GM19455 (cell line): Measurements from ENCODE around the gene ADCK2.
A peak's percentile ranks its signal among the peaks of the same experiment; 100 is the strongest.
"Not testable (repeated sequence)": the region's sequence is repeated elsewhere in the genome, so short reads cannot be mapped to it uniquely, and the experiment has no call there.

Experiments used
- ATAC-seq: cut with Tn5 transposase; IDR thresholded peaks from one replicate; pipeline ENCODE4 v1.9.1; 2021; ENCODE audit not compliant: unreplicated experiment

The ADCK2 gene

DNA sequence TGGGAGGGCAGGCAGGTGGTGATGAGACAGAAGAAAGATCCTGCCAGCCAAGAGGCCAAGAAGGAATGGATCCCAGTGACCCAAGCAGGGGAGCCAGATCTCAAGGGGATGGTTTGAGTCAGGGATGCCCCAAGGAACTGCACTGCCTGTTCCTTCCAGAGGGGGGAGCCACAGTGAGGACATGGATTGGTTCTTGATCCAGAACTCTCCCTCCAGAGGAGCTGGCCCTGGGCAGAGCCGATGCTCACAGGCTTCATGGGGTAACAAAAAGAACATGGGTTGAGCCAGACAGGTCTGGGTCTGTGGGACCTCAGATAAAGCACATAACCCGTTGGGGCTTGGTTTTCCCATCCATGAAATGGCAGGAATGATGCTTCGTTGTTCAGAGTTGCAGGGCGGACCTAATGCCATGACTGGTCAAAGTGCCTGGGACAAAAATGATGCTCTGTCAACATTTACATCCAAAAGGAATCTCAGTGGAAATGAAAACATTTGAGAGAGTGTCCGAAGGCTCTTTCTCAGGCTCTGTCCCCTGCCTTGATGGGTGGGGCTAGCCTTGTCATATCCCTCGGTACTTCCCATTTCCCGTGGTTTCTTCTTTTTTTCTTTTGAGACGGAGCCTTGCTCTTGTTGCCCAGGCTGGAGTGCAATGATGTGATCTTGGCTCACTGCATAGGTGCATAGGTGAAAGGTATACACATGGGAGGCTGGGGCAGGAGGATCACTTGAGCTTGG is 27.4 kb upstream of the ADCK2 start:
- ATAC-seq: no peak

DNA sequence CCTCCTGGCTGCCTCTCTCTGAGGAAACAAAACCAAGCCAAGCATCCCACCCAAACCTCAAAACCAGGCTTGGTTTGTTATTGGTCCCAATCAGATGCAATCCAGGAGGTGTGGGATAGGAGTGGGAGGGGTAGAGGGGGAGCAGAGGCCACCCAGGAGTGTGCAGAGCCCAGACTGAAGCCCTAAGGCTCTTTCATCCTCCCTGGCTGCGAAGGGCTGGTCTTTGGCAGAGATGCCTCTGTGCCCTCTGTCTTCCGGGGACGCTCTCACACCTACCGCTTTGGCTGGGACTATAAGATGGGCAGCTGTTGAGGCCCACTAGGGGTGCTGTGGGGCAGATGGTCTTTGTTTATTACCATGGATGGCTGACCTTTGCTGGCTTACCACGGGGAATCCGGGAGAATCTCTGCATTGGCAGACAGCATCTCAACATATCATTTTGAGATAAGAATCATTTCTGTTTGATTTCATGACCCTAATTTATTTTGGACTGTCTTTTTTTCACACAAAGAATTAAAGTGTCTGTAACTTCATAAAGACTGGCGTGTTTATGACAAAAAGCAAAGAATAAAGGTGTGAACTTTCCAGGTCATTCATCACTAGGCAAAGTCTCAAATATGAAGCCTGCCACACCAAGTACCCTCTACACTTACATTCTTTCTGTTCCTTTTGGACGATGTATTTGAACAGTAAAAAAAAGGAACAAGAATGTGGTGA is 25.7 kb upstream of the ADCK2 start:
- ATAC-seq: peak; percentile 83

DNA sequence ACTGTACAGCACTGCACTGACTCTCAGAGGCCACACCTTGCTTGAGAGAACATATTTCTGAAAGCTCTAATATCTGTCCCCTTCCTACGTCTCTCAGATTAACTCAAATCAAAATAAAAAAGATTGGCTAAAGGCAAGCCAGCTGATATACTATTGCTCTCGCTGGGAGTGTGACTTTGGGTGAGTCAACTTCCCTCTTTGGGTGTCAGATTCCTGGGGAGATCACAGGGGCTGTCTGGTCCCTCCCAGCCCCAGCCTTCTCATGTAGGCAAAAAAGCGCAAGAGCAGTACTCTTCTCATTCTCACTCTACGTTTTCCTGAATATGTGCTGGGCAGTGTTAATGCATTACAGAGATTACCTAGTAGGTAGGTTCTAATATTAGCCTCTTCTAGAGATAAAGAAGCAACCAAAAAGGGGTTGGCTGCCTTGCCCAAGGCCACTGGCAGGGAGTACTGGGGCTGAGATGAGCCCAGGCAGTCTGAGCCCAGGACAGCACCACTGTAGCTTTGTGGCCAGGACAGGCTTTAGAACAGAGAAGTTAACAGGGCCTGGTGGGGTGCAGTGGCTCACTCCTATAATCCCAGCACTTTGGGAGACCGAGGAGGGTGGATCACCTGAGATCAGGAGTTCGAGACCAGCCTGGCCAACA is 23.1 kb upstream of the ADCK2 start:
- ATAC-seq: no peak

DNA sequence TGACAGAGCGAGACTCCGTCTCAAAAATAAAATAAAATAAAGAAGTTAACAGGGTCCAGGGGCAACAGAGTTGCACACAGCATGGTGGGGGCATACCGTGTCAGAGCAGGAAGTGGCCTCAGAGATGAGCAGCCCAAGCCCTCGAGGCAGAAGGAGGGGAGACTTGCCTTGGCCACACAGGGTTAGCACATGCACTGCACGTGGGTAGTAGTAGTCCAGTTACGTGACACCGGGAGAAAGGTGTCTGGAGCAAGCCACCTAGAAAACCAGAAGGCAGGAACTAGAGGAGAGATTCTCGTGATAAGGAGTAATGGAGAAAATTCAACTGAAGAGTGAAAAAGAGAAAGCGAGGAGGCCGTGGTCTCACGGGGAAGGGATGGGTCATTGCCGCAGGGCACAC is 22.4 kb upstream of the ADCK2 start:
- ATAC-seq: no peak

DNA sequence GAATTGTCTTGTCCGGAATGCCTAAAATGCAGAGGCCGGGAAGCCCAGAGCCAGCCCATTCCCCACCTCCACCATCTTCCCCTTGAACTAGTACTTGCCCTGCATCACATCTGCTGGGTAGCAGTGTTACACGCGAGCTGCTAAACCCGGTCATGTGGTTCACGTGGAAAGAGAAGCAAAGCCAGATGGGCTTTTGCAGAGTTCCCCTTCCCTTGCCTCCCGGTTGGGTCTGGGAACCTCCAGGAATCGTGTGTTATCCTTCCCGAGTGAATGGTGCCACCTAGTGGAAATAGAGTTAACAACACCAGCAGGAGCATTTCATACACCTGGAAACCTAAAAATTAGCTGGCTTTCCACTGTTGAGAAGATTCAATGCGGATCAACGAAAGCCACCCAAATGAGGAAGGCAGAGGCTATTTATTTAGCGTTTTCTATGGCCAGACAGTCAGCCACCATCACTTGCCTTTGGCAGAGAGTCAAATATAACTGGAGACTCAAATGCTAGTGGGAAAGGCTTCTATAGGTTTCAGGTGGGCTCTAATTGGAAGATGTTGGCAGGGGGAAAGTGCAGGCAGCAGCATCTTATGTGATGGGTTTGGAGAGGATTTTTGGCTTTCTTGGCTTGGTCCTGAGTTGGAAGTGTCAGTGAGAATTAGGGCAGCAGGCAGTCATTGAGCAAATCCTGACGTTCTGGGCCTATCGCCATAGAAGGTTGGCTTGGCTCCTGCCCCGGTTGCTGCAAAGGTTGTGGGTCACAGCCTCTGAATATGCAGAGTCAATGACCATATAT is 19.2 kb upstream of the ADCK2 start:
- no peak for ATAC-seq

DNA sequence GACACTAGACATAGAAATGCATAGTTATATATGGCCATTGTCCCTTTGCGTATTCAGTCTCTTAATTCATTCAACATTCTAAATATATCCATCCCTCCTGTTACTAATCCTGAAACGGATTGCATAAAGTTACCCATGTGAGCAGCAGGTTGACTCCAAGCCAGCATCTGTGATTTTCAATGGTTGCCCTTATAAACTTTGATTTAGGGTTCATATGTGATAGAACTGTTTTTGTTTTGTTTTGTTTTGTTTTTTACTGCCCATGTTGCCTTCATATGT is 18.7 kb upstream of the ADCK2 start:
- no peak for ATAC-seq

DNA sequence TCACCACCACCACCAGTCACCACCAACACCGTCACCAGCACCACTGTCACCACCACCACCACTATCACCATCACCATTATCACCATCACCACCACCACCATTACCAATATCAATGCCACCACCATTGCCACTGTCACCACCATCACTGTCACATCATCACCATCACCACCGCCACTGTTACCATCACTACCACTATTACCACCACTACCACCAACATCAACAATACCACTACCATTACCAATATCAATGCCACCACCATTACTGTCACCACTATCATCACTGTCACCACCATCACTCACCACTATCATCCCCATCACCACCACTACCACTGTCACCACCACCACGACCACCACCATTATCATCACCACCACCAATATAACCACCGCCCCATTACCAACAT is 18.1 kb upstream of the ADCK2 start:
- ATAC-seq: no peak

DNA sequence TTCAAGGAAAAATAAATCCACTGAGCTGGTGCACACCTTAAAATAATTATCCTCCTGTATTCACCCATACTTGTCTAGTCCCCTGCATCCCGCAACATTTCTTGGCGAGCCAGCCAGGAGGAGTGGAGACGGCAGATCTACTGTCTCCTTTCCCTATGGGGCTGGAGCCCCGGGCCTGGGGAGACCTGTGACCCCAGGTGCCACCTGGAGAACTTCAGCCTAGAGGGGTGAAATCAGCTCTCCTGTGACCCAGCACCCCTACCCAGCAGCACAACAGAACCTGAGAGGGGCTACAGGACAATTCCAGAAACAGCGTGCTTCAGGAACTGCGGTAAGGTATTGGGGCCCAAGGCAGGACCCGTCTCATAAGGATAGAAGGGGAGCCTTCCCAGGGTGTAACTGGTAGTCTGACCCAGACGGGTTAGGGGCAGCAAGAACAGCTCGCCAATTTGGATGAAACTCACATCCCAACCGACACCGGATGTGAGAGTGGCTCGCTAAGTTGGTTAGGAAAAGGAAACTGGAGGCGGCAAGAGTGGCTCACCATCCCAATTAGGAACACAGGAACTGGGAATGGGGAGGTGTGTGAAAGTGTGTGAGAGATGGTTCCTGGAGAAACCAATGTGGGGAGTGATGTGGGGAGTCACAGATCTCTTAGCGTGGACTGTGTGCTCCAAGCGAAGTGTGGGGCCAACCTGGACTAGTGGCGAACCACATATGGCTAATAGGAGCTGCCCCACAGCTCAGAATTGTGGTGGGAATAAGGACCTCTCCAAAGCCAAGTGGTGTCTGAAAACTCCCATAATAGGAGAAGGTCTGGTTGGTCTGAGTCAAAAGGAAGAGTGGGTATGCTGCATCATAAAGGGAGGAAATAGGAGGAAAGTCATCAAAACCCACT is 17.0 kb upstream of the ADCK2 start:
- no peak for ATAC-seq

DNA sequence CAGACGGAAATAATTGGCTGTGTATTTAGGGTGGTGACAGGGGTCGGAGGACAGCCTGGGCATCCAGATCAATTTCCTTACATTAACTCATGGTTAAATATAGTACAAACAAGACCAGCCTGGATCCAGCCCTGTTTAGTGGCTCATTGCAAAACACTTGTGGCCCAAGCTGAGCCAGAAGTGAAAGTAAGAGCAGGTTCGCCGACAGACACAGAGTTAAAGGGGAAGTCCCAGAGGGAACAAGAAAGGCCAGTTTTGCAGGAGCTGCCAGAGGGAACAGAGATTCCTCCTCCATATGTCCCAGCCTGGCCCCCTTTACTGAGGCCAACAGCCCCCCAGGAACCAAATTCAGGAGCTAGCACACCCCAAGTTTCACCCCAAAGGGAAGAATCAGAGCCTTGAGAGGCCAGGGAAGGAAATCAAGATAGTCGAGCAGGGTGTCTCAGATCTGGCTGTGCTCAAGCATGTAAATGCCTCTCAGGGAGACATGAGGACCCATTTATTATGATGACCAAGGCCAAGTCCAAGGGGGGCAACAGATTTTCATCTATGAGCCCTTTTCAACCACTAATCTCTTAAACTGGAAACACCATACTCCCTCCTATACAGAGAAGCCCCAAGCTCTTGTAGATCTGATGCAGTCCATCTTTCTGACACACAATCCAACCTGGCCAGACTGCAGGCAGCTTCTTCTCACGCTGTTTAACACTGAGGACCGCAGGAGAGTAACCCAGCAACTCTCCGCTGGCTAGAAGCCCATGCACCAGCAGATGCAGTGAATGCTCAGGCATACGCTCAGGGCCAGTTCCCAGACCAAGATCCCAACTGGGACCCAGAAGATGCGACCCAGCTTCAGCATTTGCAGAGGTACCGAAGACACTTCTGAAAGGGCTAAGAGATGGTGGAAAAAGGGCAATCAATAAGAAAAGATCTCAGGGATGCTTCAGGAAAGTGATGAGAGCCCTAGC is 15.9 kb upstream of the ADCK2 start:
- peak; percentile 92 for ATAC-seq

DNA sequence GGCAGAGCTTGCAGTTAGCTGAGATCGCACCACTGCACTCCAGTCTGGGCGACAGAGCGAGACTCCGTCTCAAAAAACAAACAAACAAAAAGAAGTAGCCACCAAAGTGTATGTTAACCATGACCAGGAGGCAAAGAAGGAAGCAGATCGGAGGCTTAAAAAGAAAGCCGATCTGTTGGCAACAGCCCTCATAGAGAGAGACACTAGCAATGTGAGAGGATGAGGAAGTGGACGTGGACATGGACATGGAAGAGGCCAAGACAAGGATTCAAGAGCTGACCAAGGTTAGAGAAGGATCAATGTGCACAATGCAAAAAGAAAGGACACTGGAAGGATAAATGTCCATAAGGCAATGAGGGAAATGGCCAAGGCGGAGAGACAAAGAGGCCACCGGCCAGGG is 14.9 kb upstream of the ADCK2 start:
- ATAC-seq: no peak

DNA sequence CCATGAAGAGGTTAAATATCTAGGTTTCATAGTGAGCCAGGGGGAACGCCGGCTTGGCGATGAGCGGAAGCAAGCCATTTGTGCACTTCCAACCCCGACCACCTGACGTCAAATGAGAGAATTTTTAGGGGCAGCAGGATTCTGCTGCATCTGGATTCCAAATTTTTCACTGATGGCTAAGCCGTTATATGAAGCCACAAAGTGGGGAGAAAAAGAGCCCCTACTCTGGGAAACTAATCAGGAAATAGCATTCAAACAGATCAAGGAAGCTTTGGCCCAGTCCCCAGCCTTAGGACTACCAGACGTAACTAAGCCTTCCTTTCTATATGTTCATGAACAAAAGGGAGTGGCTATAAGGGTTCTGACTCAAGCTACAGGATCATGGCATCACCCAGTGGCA is 12.9 kb upstream of the ADCK2 start:
- ATAC-seq: no peak

DNA sequence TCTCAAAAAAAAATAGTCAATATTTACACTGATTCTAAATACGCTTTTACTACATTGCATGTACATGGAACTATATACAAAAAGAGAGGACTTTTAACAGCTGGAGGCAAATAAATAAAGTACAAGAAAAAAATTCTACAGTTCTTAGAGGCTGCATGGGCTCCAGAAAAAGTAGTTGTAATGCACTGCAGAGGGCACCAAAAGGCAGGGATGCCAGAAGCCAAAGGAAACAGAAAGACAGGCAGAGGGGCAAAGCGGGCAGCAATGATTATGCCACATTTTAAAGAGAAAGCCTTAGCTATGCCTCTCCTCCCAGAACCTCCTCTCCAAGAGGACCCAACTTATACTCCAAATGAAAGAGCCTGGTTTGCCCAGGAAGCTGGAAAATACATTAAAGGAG is 11.6 kb upstream of the ADCK2 start:
- ATAC-seq: no peak

DNA sequence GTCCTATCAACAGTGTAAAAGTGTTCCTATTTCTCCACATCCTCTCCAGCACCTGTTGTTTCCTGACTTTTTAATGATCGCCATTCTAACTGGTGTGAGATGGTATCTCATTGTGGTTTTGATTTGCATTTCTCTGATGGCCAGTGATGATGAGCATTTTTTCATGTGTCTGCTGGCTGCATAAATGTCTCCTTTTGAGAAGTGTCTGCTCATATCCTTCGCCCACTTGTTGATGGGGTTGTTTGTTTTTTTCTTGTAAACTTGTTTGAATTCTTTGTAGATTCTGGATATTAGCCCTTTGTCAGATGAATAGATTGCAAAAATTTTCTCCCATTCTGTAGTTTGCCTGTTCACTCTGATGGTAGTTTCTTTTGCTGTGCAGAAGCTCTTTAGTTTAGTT is 9.8 kb upstream of the ADCK2 start:
- not testable (repeated sequence) for ATAC-seq

DNA sequence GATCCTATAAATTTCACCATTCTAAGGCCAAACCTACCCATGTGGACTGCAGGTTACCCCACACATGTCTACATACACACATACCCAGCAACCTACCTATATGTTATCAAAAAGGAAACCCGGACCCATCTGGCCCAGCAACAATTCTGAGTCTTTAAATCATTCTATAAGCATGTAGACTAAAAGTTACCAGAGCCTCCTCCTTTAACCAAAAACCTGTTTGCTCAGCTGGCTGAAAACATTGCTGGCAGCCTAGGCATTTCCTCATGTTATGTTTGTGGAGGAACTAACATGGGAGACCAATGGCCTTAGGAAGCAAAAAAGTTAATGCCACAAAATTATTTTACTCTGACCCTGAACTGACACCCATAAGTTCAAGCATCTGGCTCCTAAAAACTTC is 5.3 kb upstream of the ADCK2 start:
- no peak for ATAC-seq

DNA sequence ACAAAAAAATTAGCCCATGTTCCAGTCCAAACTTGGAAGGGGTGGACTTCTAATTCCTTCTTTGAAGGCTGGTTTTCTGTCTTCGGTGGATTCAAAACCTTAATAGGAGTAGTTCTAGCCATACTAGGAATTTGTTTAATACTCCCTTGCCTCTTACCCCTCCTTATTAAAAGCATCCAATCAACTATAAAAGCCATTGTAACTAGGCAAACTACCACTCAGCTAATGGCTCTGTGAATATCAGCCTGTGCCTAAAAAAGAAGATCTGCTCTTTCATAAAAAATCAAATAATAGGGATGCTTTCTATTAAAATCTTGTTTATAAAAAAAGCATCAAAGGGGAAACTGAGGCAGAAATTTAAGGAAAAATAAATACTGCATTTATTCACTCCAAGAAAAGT is 4.1 kb upstream of the ADCK2 start:
- no peak for ATAC-seq

DNA sequence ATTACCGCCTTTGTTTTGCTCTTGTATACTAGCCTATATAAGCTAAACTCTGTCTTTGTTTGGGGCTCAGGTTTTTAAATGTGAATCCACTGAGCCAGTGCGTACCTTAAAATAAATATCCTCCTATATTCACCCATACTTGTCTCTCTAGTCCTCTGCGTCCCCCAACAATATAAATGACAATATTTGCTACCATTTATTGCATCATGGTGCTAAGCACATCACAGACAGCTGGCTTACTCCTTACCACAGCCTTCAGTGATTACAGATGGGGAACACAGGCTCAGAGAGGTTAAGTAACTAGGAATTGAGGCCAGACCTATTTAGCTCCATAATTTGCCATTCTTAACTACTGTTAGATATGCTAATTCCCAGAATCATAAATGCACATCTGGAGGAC is 3.4 kb upstream of the ADCK2 start:
- no peak for ATAC-seq

DNA sequence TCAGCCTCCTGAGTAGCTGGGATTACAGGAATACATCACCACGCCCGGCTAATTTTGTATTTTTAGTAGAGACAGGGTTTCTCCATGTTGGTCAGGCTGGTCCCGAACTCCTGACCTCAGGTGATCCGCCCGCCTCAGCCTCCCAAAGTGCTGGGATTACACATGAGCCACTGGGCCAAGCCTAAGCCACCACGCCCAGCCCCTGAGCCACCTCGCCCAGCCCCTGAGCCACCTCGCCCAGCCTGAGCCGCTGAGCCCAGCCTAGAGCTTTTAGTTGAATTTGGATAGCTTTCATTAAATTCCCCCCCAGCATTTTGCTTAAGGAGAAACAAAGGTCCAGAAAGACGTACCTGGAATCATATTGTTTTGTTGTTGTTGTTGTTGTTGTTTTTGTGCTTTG is 2.9 kb upstream of the ADCK2 start:
- ATAC-seq: not testable (repeated sequence)

DNA sequence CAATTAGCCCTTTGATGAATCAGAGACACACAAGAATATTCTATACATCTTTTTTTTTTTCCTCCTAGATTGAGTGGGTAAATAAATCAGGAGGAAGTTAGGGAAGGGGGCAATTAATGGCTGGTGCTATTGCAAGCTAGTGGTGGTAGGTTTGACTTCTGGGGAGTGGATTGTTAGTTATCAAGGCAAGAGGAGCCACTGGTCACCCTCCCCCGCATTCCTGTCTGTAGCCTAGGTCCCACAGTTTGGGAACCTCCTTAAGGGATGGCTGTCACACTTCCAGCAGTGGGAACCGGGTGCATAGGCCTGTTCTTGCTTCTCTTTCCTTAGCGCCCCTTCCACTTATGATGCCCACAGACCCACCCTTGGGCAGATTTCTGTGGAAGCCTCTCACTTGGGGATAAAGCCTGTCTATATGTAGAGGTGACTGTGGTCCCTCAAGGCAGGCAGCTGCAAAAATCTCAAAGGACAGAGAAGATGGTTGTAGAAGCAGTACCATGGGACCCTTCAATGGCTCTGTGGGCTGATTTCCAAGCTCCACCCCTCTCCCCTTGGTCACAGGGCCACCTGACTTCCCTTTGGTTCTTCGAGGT is 2.3 kb upstream of the ADCK2 start:
- ATAC-seq: no peak

DNA sequence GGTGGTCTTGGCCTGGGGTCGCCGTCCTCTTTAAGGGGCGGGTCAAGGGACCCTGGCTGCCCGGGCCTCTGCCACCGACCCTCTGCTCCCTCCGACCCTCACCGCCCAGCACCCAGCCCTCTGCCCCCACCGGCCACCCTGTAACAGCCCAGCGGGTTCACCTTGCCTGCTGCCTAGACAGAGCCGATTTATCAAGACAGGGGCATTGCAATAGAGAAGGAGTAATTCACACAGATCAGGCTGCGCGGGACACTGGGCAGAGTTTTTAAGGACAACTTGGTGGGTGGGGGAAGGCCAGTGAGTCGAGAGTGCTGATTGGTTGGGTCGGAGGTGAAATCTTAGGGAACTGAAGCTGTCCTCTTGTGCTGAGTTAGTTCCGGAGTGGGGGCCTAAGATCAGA is 779 bp upstream of the ADCK2 start:
- ATAC-seq: no peak
